ENCODE results near the gene CCDC146. TPM values are rescaled to one million over a fixed set of nuclear protein-coding genes. Genes with fewer than 3 reads are reported as not detected.
A peak's percentile ranks its signal among the peaks of the same experiment; 100 is the strongest.
"Not testable (repeated sequence)": the region's sequence is repeated elsewhere in the genome, so short reads cannot be mapped to it uniquely, and the experiment has no call there.

Gene CCDC146
- total RNA-seq, 1 experiment from 2014 or later = 1.4 TPM

- POLR2A ChIA-PET; H3K36me3 Mint-ChIP-seq (ENCODE audit: insufficient read depth, unreplicated experiment); H3K9me3 ChIP-seq; H3K27me3 Mint-ChIP-seq (ENCODE audit: insufficient read depth, unreplicated experiment); CTCF ChIA-PET; DNase-seq; H3K4me3 ChIP-seq (ENCODE audit: low read depth, low read length); H3K4me3 Mint-ChIP-seq (ENCODE audit: unreplicated experiment); BruUV-seq (replicated peaks); H3K9me3 Mint-ChIP-seq (ENCODE audit: unreplicated experiment); H3K4me1 Mint-ChIP-seq (ENCODE audit: low read depth, unreplicated experiment); H3K4me1 ChIP-seq; H3K36me3 ChIP-seq (ENCODE audit: control insufficient read depth, insufficient read depth, low read length); H3K27ac Mint-ChIP-seq (ENCODE audit: unreplicated experiment); intact Hi-C loops (cut with micrococcal nuclease; ENCODE audit: unreplicated experiment); H3K27me3 ChIP-seq (replicated peaks; ENCODE audit: control insufficient read depth, insufficient read depth, low read length): not testable (repeated sequence)
Measured at GRCh38 chr7:77108362-77108761, 14.1 kb upstream of the CCDC146 start.

DNA sequence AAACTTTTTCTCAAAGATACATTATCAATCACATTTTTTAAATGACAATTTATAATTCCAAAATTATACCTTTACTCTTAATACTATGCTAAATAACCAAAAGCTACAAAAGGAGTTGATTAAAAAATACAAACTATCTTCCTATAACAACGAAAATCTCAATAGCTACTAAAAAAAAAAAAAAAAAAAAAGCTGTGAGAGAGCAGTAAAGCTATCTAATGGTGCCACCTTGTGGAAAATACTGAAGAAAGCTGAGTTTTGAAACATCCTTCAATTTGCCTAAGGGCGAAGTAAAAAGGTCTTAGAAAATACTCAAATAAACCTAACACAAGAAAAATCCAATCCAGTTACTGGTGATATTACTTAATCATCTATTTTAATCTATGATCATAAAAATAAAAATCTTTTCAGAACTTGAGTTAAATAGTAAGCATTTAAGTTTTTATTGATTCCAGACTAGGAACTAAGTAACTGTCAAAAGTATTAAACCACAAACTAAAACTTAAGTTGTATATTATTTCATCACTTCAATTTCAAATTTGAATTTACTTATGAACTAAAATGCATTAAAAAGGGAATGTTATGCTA, 9.6 kb upstream of the CCDC146 start:
- H3K36me3 ChIP-seq (ENCODE audit: control insufficient read depth, insufficient read depth, low read length); H3K4me1 ChIP-seq; BruUV-seq (replicated peaks); intact Hi-C loops (cut with micrococcal nuclease; ENCODE audit: unreplicated experiment); H3K27me3 Mint-ChIP-seq (ENCODE audit: insufficient read depth, unreplicated experiment); H3K4me3 Mint-ChIP-seq (ENCODE audit: unreplicated experiment); H3K4me1 Mint-ChIP-seq (ENCODE audit: low read depth, unreplicated experiment); H3K4me3 ChIP-seq (ENCODE audit: low read depth, low read length); H3K36me3 Mint-ChIP-seq (ENCODE audit: insufficient read depth, unreplicated experiment); H3K27ac Mint-ChIP-seq (ENCODE audit: unreplicated experiment); H3K9me3 Mint-ChIP-seq (ENCODE audit: unreplicated experiment); H3K27me3 ChIP-seq (replicated peaks; ENCODE audit: control insufficient read depth, insufficient read depth, low read length); H3K9me3 ChIP-seq: not testable (repeated sequence)
- peak in 1 of 2 experiments; percentile 11 for DNase-seq
- POLR2A ChIA-PET = interaction anchor here (0.5 kb wide), 1 partner anchor 719 kb away, joined by 3 read pairs; no protein-coding TSS in a partner anchor
- CTCF ChIA-PET = interaction anchor here (0.6 to 1.1 kb wide), 7 partner anchors 9 to 934 kb away, joined by 3 to 9 read pairs (median 6); partner anchors contain the start of gene CCDC146

GRCh38 chr7:77125486-77125885, 3.1 kb downstream of the CCDC146 start:
- H3K4me1 ChIP-seq; H3K27me3 ChIP-seq (replicated peaks; ENCODE audit: control insufficient read depth, insufficient read depth, low read length); BruUV-seq (replicated peaks); H3K4me1 Mint-ChIP-seq (ENCODE audit: low read depth, unreplicated experiment); H3K4me3 ChIP-seq (ENCODE audit: low read depth, low read length); DNase-seq; intact Hi-C loops (cut with micrococcal nuclease; ENCODE audit: unreplicated experiment); H3K36me3 Mint-ChIP-seq (ENCODE audit: insufficient read depth, unreplicated experiment); H3K9me3 ChIP-seq; H3K27me3 Mint-ChIP-seq (ENCODE audit: insufficient read depth, unreplicated experiment); H3K4me3 Mint-ChIP-seq (ENCODE audit: unreplicated experiment); CTCF ChIA-PET; H3K9me3 Mint-ChIP-seq (ENCODE audit: unreplicated experiment); POLR2A ChIA-PET; H3K27ac Mint-ChIP-seq (ENCODE audit: unreplicated experiment); H3K36me3 ChIP-seq (ENCODE audit: control insufficient read depth, insufficient read depth, low read length): not testable (repeated sequence)

- H3K36me3 ChIP-seq (ENCODE audit: control insufficient read depth, insufficient read depth, low read length); H3K4me3 ChIP-seq (ENCODE audit: low read depth, low read length); H3K36me3 Mint-ChIP-seq (ENCODE audit: insufficient read depth, unreplicated experiment); POLR2A ChIA-PET; intact Hi-C loops (cut with micrococcal nuclease; ENCODE audit: unreplicated experiment); DNase-seq; H3K4me3 Mint-ChIP-seq (ENCODE audit: unreplicated experiment); BruUV-seq (replicated peaks); H3K4me1 Mint-ChIP-seq (ENCODE audit: low read depth, unreplicated experiment); H3K4me1 ChIP-seq; CTCF ChIA-PET; H3K27me3 ChIP-seq (replicated peaks; ENCODE audit: control insufficient read depth, insufficient read depth, low read length); H3K9me3 Mint-ChIP-seq (ENCODE audit: unreplicated experiment); H3K9me3 ChIP-seq; H3K27ac Mint-ChIP-seq (ENCODE audit: unreplicated experiment); H3K27me3 Mint-ChIP-seq (ENCODE audit: insufficient read depth, unreplicated experiment): not testable (repeated sequence)
Measured at GRCh38 chr7:77127009-77127408, 4.6 kb downstream of the CCDC146 start.

DNA sequence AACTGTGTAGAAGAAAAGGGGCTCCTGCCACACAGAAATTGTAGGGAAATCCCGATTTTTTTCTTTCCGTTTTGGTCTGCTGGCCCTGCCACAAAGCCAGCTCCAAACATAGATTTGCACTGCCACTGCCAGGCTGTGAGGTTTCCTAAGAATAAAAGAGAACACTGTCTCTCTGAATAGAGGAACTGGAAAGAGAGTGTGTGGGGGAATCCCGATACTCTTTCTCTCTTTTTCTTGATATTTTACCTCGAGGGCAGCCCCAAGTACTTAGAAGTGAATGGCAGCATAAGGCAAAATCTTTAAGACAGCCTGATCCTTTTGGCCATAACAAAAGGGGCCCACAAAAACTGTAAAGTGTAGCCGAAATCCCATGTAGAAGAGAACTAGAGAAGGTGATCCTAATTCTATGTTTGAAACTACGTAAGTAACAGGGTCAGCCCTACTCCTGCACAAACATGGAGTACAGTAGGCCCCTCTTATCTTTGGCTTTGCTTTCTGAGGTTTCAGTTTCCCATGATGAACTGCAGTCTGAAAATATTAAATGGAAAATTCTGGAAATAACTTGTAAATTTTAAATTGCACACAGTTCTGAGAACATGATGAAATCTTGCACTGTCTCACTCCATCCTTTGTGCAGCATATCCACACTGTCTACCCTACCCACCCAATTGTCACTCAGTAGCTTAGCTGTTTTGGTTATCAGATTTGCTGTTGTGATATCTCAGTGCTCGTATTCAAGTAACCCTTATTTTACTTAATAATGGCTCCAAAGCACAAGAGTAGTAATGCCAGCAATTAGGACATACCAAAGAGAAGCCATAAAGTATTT, 6.4 kb downstream of the CCDC146 start:
- H3K4me1 Mint-ChIP-seq (ENCODE audit: low read depth, unreplicated experiment); H3K4me3 ChIP-seq (ENCODE audit: low read depth, low read length); H3K27me3 ChIP-seq (replicated peaks; ENCODE audit: control insufficient read depth, insufficient read depth, low read length); CTCF ChIA-PET; H3K27me3 Mint-ChIP-seq (ENCODE audit: insufficient read depth, unreplicated experiment); H3K9me3 Mint-ChIP-seq (ENCODE audit: unreplicated experiment); H3K4me3 Mint-ChIP-seq (ENCODE audit: unreplicated experiment); H3K36me3 Mint-ChIP-seq (ENCODE audit: insufficient read depth, unreplicated experiment); H3K4me1 ChIP-seq; BruUV-seq (replicated peaks); POLR2A ChIA-PET; H3K9me3 ChIP-seq; H3K27ac Mint-ChIP-seq (ENCODE audit: unreplicated experiment); DNase-seq; intact Hi-C loops (cut with micrococcal nuclease; ENCODE audit: unreplicated experiment); H3K36me3 ChIP-seq (ENCODE audit: control insufficient read depth, insufficient read depth, low read length): not testable (repeated sequence)

- H3K36me3 ChIP-seq (ENCODE audit: control insufficient read depth, insufficient read depth, low read length); DNase-seq; H3K4me1 Mint-ChIP-seq (ENCODE audit: low read depth, unreplicated experiment); H3K9me3 Mint-ChIP-seq (ENCODE audit: unreplicated experiment); H3K4me3 ChIP-seq (ENCODE audit: low read depth, low read length); intact Hi-C loops (cut with micrococcal nuclease; ENCODE audit: unreplicated experiment); H3K4me1 ChIP-seq; H3K9me3 ChIP-seq; POLR2A ChIA-PET; H3K27me3 Mint-ChIP-seq (ENCODE audit: insufficient read depth, unreplicated experiment); H3K27ac Mint-ChIP-seq (ENCODE audit: unreplicated experiment); H3K4me3 Mint-ChIP-seq (ENCODE audit: unreplicated experiment); H3K36me3 Mint-ChIP-seq (ENCODE audit: insufficient read depth, unreplicated experiment); H3K27me3 ChIP-seq (replicated peaks; ENCODE audit: control insufficient read depth, insufficient read depth, low read length); CTCF ChIA-PET; BruUV-seq (replicated peaks): not testable (repeated sequence)
Measured at GRCh38 chr7:77131781-77132180, 9.4 kb downstream of the CCDC146 start.

DNA sequence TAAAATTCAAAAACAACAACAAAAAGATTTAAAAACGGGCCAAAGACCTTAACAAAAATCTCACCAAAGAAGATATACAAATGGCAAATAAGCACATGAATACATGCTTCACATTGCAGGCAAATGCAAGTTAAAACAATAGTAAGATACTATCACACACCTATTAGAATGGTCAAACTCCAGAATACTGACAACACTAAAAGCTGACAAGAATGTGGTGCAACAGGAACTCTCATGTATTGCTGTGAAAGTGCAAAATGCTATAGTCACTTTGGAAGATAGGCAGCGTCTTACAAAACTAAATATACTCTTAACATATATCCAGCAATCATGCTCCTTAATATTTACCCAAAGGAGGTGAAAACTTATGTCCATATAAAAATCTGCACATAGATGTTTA, 16.3 kb downstream of the CCDC146 start:
- H3K4me1 ChIP-seq; intact Hi-C loops (cut with micrococcal nuclease; ENCODE audit: unreplicated experiment); POLR2A ChIA-PET; H3K4me3 Mint-ChIP-seq (ENCODE audit: unreplicated experiment); H3K27me3 ChIP-seq (replicated peaks; ENCODE audit: control insufficient read depth, insufficient read depth, low read length); H3K4me3 ChIP-seq (ENCODE audit: low read depth, low read length); BruUV-seq (replicated peaks); H3K9me3 Mint-ChIP-seq (ENCODE audit: unreplicated experiment); H3K36me3 ChIP-seq (ENCODE audit: control insufficient read depth, insufficient read depth, low read length); H3K4me1 Mint-ChIP-seq (ENCODE audit: low read depth, unreplicated experiment); CTCF ChIA-PET; H3K27ac Mint-ChIP-seq (ENCODE audit: unreplicated experiment); H3K36me3 Mint-ChIP-seq (ENCODE audit: insufficient read depth, unreplicated experiment); H3K27me3 Mint-ChIP-seq (ENCODE audit: insufficient read depth, unreplicated experiment); DNase-seq; H3K9me3 ChIP-seq: not testable (repeated sequence)

Measured in Caco-2 (cell line).